T-helper 1 cell treated with Interleukin-12 subunit alpha and Interleukin-12 subunit beta and Interleukin-4 antibody, amounts not matched to agents 30 ng/mL and 1 ng/mL, for 36 hours (primary cell): ENCODE data around the gene HMGN4. TPM values are rescaled to one million over a fixed set of nuclear protein-coding genes. Genes with fewer than 3 reads are reported as not detected.

Source experiments
- total RNA-seq: library from RNA; stranded (reverse); gene quantifications from 2 replicates; pipeline ENCODE4 v1.2.3, GENCODE V29; 2022

The HMGN4 gene
- total RNA-seq, 1 donor from 2014 or later: 84.5 TPM

Other genes with a start within 250 kb of the HMGN4 start
- gene BTN3A2, start 173.2 kb upstream of the HMGN4 start, total RNA-seq: 105 and 110 TPM in 2 replicates
- 33.4 and 34.4 TPM in 2 replicates for gene BTN2A2, start 155.3 kb upstream of the HMGN4 start, total RNA-seq
- gene BTN3A1, start 136.1 kb upstream of the HMGN4 start, total RNA-seq: 100.0 and 101 TPM in 2 replicates
- 63.7 and 66.4 TPM in 2 replicates for gene BTN3A3, start 97.9 kb upstream of the HMGN4 start, total RNA-seq
- 32.7 and 33.8 TPM in 2 replicates for gene BTN2A1, start 80.4 kb upstream of the HMGN4 start, total RNA-seq
- gene BTN1A1, start 38.1 kb upstream of the HMGN4 start, total RNA-seq: not detected in 2 replicates
- 29.0 and 30.3 TPM in 2 replicates for gene ABT1, start 58.6 kb downstream of the HMGN4 start, total RNA-seq
- gene ZNF322, start 121.4 kb downstream of the HMGN4 start, total RNA-seq: 9.1 and 12.1 TPM in 2 replicates